ENCODE results near the gene VAT1L. TPM values are rescaled to one million over a fixed set of nuclear protein-coding genes. Genes with fewer than 3 reads are reported as not detected.

VAT1L gene
- total and polyA plus RNA-seq, 12 donors, result 18.1 to 103 (median 38.2) TPM

DNA sequence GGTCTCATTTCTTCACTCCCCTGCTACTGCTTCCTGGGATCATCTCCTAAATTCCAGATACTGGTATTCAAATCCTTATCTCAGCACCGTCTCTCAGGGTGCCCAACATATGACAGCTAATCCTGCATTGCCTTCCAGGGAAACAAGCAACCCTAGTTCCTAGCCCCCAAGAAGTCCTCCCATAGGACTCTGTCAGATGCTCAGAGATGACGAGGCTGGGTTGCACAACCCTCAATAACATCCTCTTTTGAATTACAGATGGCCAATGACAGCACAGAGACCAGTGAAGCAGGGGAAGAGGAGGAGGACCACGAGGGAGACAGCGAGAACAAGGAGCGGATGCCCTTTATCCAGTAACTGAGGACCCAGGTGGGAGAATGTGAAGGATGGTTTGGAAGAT, 189.0 kb downstream of the VAT1L start:
- Histone ChIP-seq H3K9me3 (replicated peaks in 1 of 3) (no peaks in the 10 kb centered on the region), H3K4me1 (replicated peaks in 1 of 2) (no peaks in the 10 kb centered on the region), H3K36me3 (replicated peaks in 1 of 2) (no peaks in the 10 kb centered on the region), H3K4me3 (no peak overlapping the region), H3K27ac (no peak overlapping the region), H3K27me3 (no peaks in the 10 kb centered on the region)
- intact Hi-C loops (cut with DNase I), result loop anchor here (10.0 kb wide), 2 partner anchors 193 to 303 kb away; partner anchors contain the start of gene VAT1L (in 1 of the 2)
- WGBS, 4 donors, result 83 to 90% (median 86%) methylated on average over 5 of the region's 5 CpGs
- no peak for DNase-seq
- TF ChIP-seq, protein P1, sequence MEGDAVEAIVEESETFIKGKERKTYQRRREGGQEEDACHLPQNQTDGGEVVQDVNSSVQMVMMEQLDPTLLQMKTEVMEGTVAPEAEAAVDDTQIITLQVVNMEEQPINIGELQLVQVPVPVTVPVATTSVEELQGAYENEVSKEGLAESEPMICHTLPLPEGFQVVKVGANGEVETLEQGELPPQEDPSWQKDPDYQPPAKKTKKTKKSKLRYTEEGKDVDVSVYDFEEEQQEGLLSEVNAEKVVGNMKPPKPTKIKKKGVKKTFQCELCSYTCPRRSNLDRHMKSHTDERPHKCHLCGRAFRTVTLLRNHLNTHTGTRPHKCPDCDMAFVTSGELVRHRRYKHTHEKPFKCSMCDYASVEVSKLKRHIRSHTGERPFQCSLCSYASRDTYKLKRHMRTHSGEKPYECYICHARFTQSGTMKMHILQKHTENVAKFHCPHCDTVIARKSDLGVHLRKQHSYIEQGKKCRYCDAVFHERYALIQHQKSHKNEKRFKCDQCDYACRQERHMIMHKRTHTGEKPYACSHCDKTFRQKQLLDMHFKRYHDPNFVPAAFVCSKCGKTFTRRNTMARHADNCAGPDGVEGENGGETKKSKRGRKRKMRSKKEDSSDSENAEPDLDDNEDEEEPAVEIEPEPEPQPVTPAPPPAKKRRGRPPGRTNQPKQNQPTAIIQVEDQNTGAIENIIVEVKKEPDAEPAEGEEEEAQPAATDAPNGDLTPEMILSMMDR (IDR thresholded peaks at IDR 0.05), result no peak
- TF ChIP-seq POLR2A (IDR thresholded peaks at IDR 0.05), result no peak

DNA sequence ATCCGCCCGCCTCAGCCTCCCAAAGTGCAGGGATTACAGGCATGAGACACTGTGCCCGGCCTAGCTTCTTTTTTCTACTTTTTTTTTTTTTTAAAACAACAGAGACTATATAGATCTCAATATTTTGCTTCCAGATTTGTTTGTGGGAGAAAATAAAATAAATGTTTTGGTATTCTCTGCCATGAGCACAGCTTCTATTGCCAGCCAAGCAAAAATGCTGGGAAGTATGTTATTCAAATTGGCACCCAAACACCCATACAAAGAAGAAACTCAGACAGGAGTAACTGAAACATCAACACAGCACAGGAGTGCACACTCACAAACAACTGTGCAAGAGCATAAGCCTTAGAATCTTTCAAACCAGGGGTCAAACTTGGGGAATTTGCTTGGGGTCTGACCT, 196.7 kb downstream of the VAT1L start:
- intact Hi-C loops (cut with DNase I), result no loop called here
- TF ChIP-seq, protein P1 (IDR thresholded peaks at IDR 0.05), result no peak
- no peak for TF ChIP-seq POLR2A (IDR thresholded peaks at IDR 0.05)
- no peak for DNase-seq
- Histone ChIP-seq H3K36me3 (replicated peaks in 1 of 2) (no peaks in the 10 kb centered on the region), H3K27me3 (no peaks in the 10 kb centered on the region), H3K4me3 (no peak overlapping the region), H3K4me1 (replicated peaks in 1 of 2) (no peaks in the 10 kb centered on the region), H3K27ac (no peak overlapping the region), H3K9me3 (replicated peaks in 1 of 3) (no peaks in the 10 kb centered on the region)
- 89 to 93% (median 93%) methylated on average over 3 of the region's 3 CpGs for WGBS, 4 donors

GRCh38 chr16:77986011-77986740, 197.8 kb downstream of the VAT1L start:
- H3K27me3 ChIP-seq, result no peaks in the 10 kb centered on the region
- 87 to 96% (median 92%) methylated on average over 7 of the region's 7 CpGs for WGBS, 4 donors
- no peaks in the 10 kb centered on the region for H3K9me3 ChIP-seq (replicated peaks in 1 of 3)
- H3K4me1 ChIP-seq (replicated peaks in 1 of 2), result no peaks in the 10 kb centered on the region
- TF ChIP-seq, protein P1 (IDR thresholded peaks at IDR 0.05), result no peak
- no peak for TF ChIP-seq POLR2A (IDR thresholded peaks at IDR 0.05)
- H3K4me3 ChIP-seq, result no peak overlapping the region
- H3K27ac ChIP-seq, result no peak overlapping the region
- no peak for DNase-seq
- intact Hi-C loops (cut with DNase I), result no loop called here
- H3K36me3 ChIP-seq (replicated peaks in 1 of 2), result no peaks in the 10 kb centered on the region

- 49 to 77% (median 61%) methylated on average over 2 of the region's 2 CpGs for WGBS, 4 donors
These were observed 199.4 kb downstream of the VAT1L start for GRCh38 chr16:77987810-77988209.

More at GRCh38 chr16:77987810-77988209, 199.4 kb downstream of the VAT1L start:
- no peak for DNase-seq
- Histone ChIP-seq H3K4me1 (replicated peaks in 1 of 2) (no peaks in the 10 kb centered on the region), H3K27me3 (no peaks in the 10 kb centered on the region), H3K27ac (no peak overlapping the region), H3K9me3 (replicated peaks in 1 of 3) (no peaks in the 10 kb centered on the region), H3K4me3 (no peak overlapping the region), H3K36me3 (replicated peaks in 1 of 2) (no peaks in the 10 kb centered on the region)
- intact Hi-C loops (cut with DNase I), result no loop called here
- no peak for TF ChIP-seq POLR2A (IDR thresholded peaks at IDR 0.05)
- TF ChIP-seq, protein P1 (IDR thresholded peaks at IDR 0.05), result no peak

All from adrenal gland (tissue), 12 donors.